GM12874 (cell line): ENCODE results near the gene STXBP5.

Source experiments
- CTCF ChIP-seq: IDR thresholded peaks from 2 replicates; pipeline ENCODE4 v1.5.1; 2011; ENCODE audit warnings: low read depth, mild to moderate bottlenecking, control low read depth, low read length, moderate library complexity; ENCODE audit not compliant: insufficient read depth

STXBP5 gene

GRCh38 chr6:147221739-147222138 lies 17.5 kb downstream of the STXBP5 start:
- no peak for TF ChIP-seq CTCF

- TF ChIP-seq CTCF: 0 out of 2 replicates have a peak, but pooled peaks have one; percentile 8
Measured at GRCh38 chr6:147222160-147222838, 18.1 kb downstream of the STXBP5 start.

- TF ChIP-seq CTCF: no peak
Measured at GRCh38 chr6:147223736-147224135, 19.5 kb downstream of the STXBP5 start.

- no peak for TF ChIP-seq CTCF
Measured at GRCh38 chr6:147226163-147226724, 22.0 kb downstream of the STXBP5 start.

GRCh38 chr6:147226877-147227276 lies 22.7 kb downstream of the STXBP5 start:
- no peak for TF ChIP-seq CTCF

- TF ChIP-seq CTCF: no peak
Measured at GRCh38 chr6:147227770-147228320, 23.6 kb downstream of the STXBP5 start.

GRCh38 chr6:147231589-147231988 lies 27.4 kb downstream of the STXBP5 start:
- TF ChIP-seq CTCF: no peak
